ENCODE measurements around the gene IGSF11.
"Not testable (repeated sequence)": the region's sequence is repeated elsewhere in the genome, so short reads cannot be mapped to it uniquely, and the experiment has no call there.

IGSF11 gene

GRCh38 chr3:119034256-119035013, at the start of gene IGSF11:
Gene IGSF11 (minus strand): TSS chr3:119034846. CDS start chr3:119034582, 264 bp downstream.
- TF ChIP-seq CTCF (IDR thresholded peaks at IDR 0.05; ENCODE audit: control insufficient read depth, insufficient read depth, low read depth, low read length, missing control alignments), result no peak
- peak within 1 kb of the TSS; percentile 46 for H3K4me3 ChIP-seq (ENCODE audit: control insufficient read depth, low read depth, low read length)
- DNase-seq (ENCODE audit: low read depth), result no peak

GRCh38 chr3:119080364-119080763, 45.7 kb upstream of the IGSF11 start:
- H3K4me3 ChIP-seq (ENCODE audit: control insufficient read depth, low read depth, low read length), result no peak overlapping the region
- TF ChIP-seq CTCF (IDR thresholded peaks at IDR 0.05; ENCODE audit: control insufficient read depth, insufficient read depth, low read depth, low read length, missing control alignments), result no peak
- no peak for DNase-seq (ENCODE audit: low read depth)

- H3K4me3 ChIP-seq (ENCODE audit: control insufficient read depth, low read depth, low read length), result no peak overlapping the region
- TF ChIP-seq CTCF (IDR thresholded peaks at IDR 0.05; ENCODE audit: control insufficient read depth, insufficient read depth, low read depth, low read length, missing control alignments), result no peak
- no peak for DNase-seq (ENCODE audit: low read depth)
These were observed 38.8 kb upstream of the IGSF11 start for GRCh38 chr3:119073258-119074001.

GRCh38 chr3:119072451-119072850, 37.8 kb upstream of the IGSF11 start:
- not testable (repeated sequence) for H3K4me3 ChIP-seq (ENCODE audit: control insufficient read depth, low read depth, low read length); DNase-seq (ENCODE audit: low read depth)

GRCh38 chr3:119069725-119070124, 35.1 kb upstream of the IGSF11 start:
- H3K4me3 ChIP-seq (ENCODE audit: control insufficient read depth, low read depth, low read length), result no peak overlapping the region
- no peak for TF ChIP-seq CTCF (IDR thresholded peaks at IDR 0.05; ENCODE audit: control insufficient read depth, insufficient read depth, low read depth, low read length, missing control alignments)
- no peak for DNase-seq (ENCODE audit: low read depth)

GRCh38 chr3:119063471-119063870, 28.8 kb upstream of the IGSF11 start:
- TF ChIP-seq CTCF (IDR thresholded peaks at IDR 0.05; ENCODE audit: control insufficient read depth, insufficient read depth, low read depth, low read length, missing control alignments), result no peak
- H3K4me3 ChIP-seq (ENCODE audit: control insufficient read depth, low read depth, low read length), result no peak overlapping the region
- DNase-seq (ENCODE audit: low read depth), result no peak

- TF ChIP-seq CTCF (IDR thresholded peaks at IDR 0.05; ENCODE audit: control insufficient read depth, insufficient read depth, low read depth, low read length, missing control alignments), result no peak
- no peak overlapping the region for H3K4me3 ChIP-seq (ENCODE audit: control insufficient read depth, low read depth, low read length)
- no peak for DNase-seq (ENCODE audit: low read depth)
These were observed 28.2 kb upstream of the IGSF11 start for GRCh38 chr3:119062892-119063291.
